HepG2 (cell line): Measurements from ENCODE around the gene PLEKHB2. TPM values are rescaled to one million over a fixed set of nuclear protein-coding genes. Genes with fewer than 3 reads are reported as not detected.

Source experiments
- ADNP ChIP-seq: sonication (generic); formaldehyde crosslinking; IDR thresholded peaks from 2 replicates; pipeline ENCODE4 v1.4.0; 2020; ENCODE audit warnings: missing genetic modification reagents
- GFI1 ChIP-seq: sonication (generic); formaldehyde crosslinking; IDR thresholded peaks from 2 replicates; pipeline ENCODE4 v1.5.0; 2020; ENCODE audit warnings: missing genetic modification reagents, mild to moderate bottlenecking, borderline replicate concordance
- HHEX ChIP-seq: IDR thresholded peaks from 2 replicates; pipeline ENCODE4 v1.6.1; 2016; ENCODE audit warnings: control low read depth
- KLF9 ChIP-seq: IDR thresholded peaks from 2 replicates; pipeline ENCODE4 v1.6.1; 2016; ENCODE audit warnings: low read depth
- PITX1 ChIP-seq: sonication (generic); formaldehyde crosslinking; IDR thresholded peaks from 2 replicates; pipeline ENCODE4 v1.5.1; 2020; ENCODE audit warnings: mild to moderate bottlenecking, missing genetic modification reagents
- POLR2AphosphoS5 ChIP-seq: IDR thresholded peaks from 2 replicates; pipeline ENCODE4 v1.6.1; 2012; ENCODE audit warnings: low read depth, low read length
- SMAD1 ChIP-seq: sonication (generic); formaldehyde crosslinking; IDR thresholded peaks from 2 replicates; pipeline ENCODE4 v1.4.0; 2020; ENCODE audit warnings: missing genetic modification reagents, low read depth, mild to moderate bottlenecking, borderline replicate concordance
- XRCC5 ChIP-seq: fragments of 200-400 bp; formaldehyde crosslinking; optimal IDR thresholded peaks from 2 replicates; pipeline ENCODE3; 2017; ENCODE audit warnings: mild to moderate bottlenecking, low read length
- ZFP90 ChIP-seq: sonication (generic); formaldehyde crosslinking; IDR thresholded peaks from 2 replicates; pipeline ENCODE4 v1.8.0; 2022; ENCODE audit warnings: missing genetic modification reagents, mild to moderate bottlenecking, inconsistent platforms, borderline replicate concordance
- ZMYM2 ChIP-seq: sonication (generic); formaldehyde crosslinking; IDR thresholded peaks from 2 replicates; pipeline ENCODE4 v1.8.0; 2022; ENCODE audit warnings: mild to moderate bottlenecking, missing genetic modification reagents
- ZNF251 ChIP-seq: sonication (generic); formaldehyde crosslinking; IDR thresholded peaks from 2 replicates; pipeline ENCODE4 v1.9.0; 2021; ENCODE audit warnings: mild to moderate bottlenecking, missing genetic modification reagents
- ZNF557 ChIP-seq: sonication (generic); formaldehyde crosslinking; IDR thresholded peaks from 2 replicates; pipeline ENCODE4 v1.4.0; 2020; ENCODE audit warnings: missing genetic modification reagents
- ZNF605 ChIP-seq: sonication (generic); formaldehyde crosslinking; IDR thresholded peaks from 2 replicates; pipeline ENCODE4 v1.8.0; 2022; ENCODE audit warnings: mild to moderate bottlenecking, missing genetic modification reagents
- polyA plus RNA-seq, 8 experiments: library from polyadenylated mRNA; depleted of rRNA in 3 of 8; stranded (reverse) in 7 of 8; unstranded in 1 of 8; fragments of >200 nt; fragmentation: Illumina TruSeq in 4 of 8; extraction: Trizol in 4 of 8; gene quantifications; 2 replicates each; pipeline versions ENCODE4 v1.2.1 to v1.2.3, GENCODE V29; 2011 to 2016; ENCODE audit warnings: low read depth in 4 of 8, missing spikeins in 1 of 8, mixed read lengths in 1 of 8; ENCODE audit not compliant: insufficient read depth in 1 of 8
- total RNA-seq, 5 experiments: library from RNA; depleted of rRNA; stranded (reverse); fragments of >200 nt; fragmentation: Illumina TruSeq; extraction: Trizol; gene quantifications; 2 replicates each; pipeline ENCODE4 v1.2.3, GENCODE V29; 2016; ENCODE audit warnings: low read depth in 1 of 5
- TF ChIP-seq, protein P1 (sequence below), 2 experiments: sonication (generic) in 1 of 2; formaldehyde crosslinking in 1 of 2; IDR thresholded peaks; 2 replicates each; pipeline versions ENCODE4 v1.4.0 to v1.6.1; 2018 to 2020; ENCODE audit warnings: missing genetic modification reagents in 2 of 2, borderline replicate concordance in 1 of 2, low read depth in 1 of 2, mild to moderate bottlenecking in 1 of 2, missing biosample characterization in 1 of 2
- TF ChIP-seq, protein P2 (sequence below): sonication (generic); formaldehyde crosslinking; IDR thresholded peaks from 2 replicates; pipeline ENCODE4 v1.4.0; 2020; ENCODE audit warnings: missing genetic modification reagents, borderline replicate concordance
- TF ChIP-seq, protein P3 (sequence below): sonication (generic); formaldehyde crosslinking; IDR thresholded peaks from 2 replicates; pipeline ENCODE4 v1.4.0; 2020; ENCODE audit warnings: missing genetic modification reagents, mild to moderate bottlenecking, borderline replicate concordance
- TF ChIP-seq, protein P4 (sequence below): sonication (generic); formaldehyde crosslinking; IDR thresholded peaks from 2 replicates; pipeline ENCODE4 v1.4.0; 2020; ENCODE audit warnings: mild to moderate bottlenecking, low read depth, missing genetic modification reagents
- TF ChIP-seq, protein P5 (sequence below): sonication (generic); formaldehyde crosslinking; IDR thresholded peaks from 2 replicates; pipeline ENCODE4 v1.5.1; 2020; ENCODE audit warnings: mild to moderate bottlenecking, missing genetic modification reagents

Gene PLEKHB2
- total and polyA plus RNA-seq, 2 of the 13 experiments (the other 11 are each of a cell fraction or from before 2014, with no cell fraction given): 73.0 to 78.9 TPM

DNA sequence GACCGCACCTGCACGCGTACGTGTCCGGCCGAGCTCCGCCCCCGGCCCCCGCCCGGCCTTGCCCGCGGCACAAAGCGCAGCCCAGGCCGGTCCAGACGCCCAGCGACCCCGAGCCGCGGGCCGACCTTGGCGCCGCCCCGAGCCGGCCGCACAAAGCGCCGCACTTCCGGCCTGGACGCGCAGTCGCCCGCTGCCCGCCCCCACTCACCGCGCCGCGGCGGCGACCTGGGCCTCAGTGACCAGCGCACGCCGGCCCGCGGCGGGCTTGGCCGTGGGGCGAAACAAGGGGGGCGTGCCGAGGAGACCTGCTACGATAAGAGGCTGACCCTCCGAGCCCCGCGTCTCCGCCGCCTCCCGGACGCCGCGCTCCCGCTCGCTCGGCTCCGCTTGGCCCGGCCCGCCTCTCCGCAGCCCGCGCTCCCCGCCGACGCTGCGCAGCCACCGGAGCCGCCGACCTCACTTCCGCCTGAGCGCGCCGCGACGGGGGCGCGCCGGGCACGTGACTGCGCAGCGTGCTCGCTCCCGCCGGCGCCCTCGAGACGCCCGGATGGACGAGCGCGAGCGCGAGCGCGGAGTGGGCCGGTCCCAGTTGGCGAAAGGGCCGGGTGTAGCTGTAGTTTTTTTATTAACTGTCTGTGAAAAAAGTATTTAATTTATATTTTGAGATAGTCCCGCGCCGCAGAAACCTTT is 12.0 kb upstream of the PLEKHB2 start, which contains the start of gene FAM168B (continued):
- no peak for TF ChIP-seq HHEX
- TF ChIP-seq POLR2AphosphoS5: peak; percentile 91
- TF ChIP-seq, protein P1, sequence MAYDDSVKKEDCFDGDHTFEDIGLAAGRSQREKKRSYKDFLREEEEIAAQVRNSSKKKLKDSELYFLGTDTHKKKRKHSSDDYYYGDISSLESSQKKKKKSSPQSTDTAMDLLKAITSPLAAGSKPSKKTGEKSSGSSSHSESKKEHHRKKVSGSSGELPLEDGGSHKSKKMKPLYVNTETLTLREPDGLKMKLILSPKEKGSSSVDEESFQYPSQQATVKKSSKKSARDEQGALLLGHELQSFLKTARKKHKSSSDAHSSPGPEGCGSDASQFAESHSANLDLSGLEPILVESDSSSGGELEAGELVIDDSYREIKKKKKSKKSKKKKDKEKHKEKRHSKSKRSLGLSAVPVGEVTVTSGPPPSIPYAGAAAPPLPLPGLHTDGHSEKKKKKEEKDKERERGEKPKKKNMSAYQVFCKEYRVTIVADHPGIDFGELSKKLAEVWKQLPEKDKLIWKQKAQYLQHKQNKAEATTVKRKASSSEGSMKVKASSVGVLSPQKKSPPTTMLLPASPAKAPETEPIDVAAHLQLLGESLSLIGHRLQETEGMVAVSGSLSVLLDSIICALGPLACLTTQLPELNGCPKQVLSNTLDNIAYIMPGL (CRISPR knock-in tag; IDR thresholded peaks at IDR 0.05; ENCODE audit: borderline replicate concordance in 1 of 2, low read depth in 1 of 2): peak in 1 of 2 experiments; percentile 22; a peak in 2 of 4 replicates
- no peak for TF ChIP-seq ZNF605 (CRISPR knock-in tag)
- TF ChIP-seq GFI1: no peak; the same call in 1 of the 2 replicates
- no peak for TF ChIP-seq PITX1 (CRISPR knock-in tag)
- TF ChIP-seq, protein P2, sequence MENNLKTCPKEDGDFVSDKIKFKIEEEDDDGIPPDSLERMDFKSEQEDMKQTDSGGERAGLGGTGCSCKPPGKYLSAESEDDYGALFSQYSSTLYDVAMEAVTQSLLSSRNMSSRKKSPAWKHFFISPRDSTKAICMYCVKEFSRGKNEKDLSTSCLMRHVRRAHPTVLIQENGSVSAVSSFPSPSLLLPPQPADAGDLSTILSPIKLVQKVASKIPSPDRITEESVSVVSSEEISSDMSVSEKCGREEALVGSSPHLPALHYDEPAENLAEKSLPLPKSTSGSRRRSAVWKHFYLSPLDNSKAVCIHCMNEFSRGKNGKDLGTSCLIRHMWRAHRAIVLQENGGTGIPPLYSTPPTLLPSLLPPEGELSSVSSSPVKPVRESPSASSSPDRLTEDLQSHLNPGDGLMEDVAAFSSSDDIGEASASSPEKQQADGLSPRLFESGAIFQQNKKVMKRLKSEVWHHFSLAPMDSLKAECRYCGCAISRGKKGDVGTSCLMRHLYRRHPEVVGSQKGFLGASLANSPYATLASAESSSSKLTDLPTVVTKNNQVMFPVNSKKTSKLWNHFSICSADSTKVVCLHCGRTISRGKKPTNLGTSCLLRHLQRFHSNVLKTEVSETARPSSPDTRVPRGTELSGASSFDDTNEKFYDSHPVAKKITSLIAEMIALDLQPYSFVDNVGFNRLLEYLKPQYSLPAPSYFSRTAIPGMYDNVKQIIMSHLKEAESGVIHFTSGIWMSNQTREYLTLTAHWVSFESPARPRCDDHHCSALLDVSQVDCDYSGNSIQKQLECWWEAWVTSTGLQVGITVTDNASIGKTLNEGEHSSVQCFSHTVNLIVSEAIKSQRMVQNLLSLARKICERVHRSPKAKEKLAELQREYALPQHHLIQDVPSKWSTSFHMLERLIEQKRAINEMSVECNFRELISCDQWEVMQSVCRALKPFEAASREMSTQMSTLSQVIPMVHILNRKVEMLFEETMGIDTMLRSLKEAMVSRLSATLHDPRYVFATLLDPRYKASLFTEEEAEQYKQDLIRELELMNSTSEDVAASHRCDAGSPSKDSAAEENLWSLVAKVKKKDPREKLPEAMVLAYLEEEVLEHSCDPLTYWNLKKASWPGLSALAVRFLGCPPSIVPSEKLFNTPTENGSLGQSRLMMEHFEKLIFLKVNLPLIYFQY (CRISPR knock-in tag): peak; percentile 69; the same call in 1 of the 2 replicates
- TF ChIP-seq, protein P3, sequence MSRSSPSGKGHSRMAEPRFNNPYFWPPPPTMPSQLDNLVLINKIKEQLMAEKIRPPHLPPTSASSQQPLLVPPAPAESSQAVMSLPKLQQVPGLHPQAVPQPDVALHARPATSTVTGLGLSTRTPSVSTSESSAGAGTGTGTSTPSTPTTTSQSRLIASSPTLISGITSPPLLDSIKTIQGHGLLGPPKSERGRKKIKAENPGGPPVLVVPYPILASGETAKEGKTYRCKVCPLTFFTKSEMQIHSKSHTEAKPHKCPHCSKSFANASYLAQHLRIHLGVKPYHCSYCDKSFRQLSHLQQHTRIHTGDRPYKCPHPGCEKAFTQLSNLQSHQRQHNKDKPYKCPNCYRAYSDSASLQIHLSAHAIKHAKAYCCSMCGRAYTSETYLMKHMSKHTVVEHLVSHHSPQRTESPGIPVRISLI: no peak
- TF ChIP-seq ZMYM2 (CRISPR knock-in tag): no peak
- TF ChIP-seq KLF9 (CRISPR knock-in tag): no peak
- TF ChIP-seq ZNF251: no peak
- TF ChIP-seq, protein P4, sequence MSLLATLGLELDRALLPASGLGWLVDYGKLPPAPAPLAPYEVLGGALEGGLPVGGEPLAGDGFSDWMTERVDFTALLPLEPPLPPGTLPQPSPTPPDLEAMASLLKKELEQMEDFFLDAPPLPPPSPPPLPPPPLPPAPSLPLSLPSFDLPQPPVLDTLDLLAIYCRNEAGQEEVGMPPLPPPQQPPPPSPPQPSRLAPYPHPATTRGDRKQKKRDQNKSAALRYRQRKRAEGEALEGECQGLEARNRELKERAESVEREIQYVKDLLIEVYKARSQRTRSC: no peak; the same call in 1 of the 2 replicates
- TF ChIP-seq ZNF557: no peak
- TF ChIP-seq, protein P5, sequence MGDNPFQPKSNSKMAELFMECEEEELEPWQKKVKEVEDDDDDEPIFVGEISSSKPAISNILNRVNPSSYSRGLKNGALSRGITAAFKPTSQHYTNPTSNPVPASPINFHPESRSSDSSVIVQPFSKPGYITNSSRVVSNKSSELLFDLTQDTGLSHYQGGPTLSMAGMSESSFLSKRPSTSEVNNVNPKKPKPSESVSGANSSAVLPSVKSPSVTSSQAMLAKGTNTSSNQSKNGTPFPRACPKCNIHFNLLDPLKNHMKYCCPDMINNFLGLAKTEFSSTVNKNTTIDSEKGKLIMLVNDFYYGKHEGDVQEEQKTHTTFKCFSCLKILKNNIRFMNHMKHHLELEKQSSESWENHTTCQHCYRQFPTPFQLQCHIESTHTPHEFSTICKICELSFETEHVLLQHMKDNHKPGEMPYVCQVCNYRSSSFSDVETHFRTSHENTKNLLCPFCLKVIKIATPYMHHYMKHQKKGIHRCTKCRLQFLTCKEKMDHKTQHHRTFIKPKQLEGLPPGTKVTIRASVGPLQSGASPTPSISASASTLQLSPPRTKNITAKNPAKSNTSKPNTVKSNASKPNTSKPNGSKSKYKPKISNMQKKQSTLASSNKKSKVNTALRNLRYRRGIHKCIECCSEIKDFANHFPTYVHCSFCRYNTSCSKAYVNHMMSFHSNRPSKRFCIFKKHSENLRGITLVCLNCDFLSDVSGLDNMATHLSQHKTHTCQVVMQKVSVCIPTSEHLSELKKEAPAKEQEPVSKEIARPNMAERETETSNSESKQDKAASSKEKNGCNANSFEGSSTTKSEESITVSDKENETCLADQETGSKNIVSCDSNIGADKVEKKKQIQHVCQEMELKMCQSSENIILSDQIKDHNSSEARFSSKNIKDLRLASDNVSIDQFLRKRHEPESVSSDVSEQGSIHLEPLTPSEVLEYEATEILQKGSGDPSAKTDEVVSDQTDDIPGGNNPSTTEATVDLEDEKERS (CRISPR knock-in tag): no peak
- no peak for TF ChIP-seq ADNP (CRISPR knock-in tag)
- TF ChIP-seq XRCC5: no peak
- peak; percentile 50; the same call in 1 of the 2 replicates for TF ChIP-seq SMAD1 (CRISPR knock-in tag)
- TF ChIP-seq ZFP90 (CRISPR knock-in tag): peak; percentile 36; the same call in 1 of the 2 replicates
